Mesothelial cell of epicardium (in vitro differentiated cells): ENCODE data around the gene SLC12A2. TPM values are rescaled to one million over a fixed set of nuclear protein-coding genes. Genes with fewer than 3 reads are reported as not detected.

Source experiments
- DNase-seq, 2 experiments: peaks; one replicate each; pipeline ENCODE4 v3.0.0; 2021; ENCODE audit warnings: low spot score in 2 of 2; ENCODE audit not compliant: unreplicated experiment in 2 of 2
- H3K27ac Mint-ChIP-seq: 2 replicates; pipeline ENCODE4 v1.8.0; 2021; ENCODE audit warnings: mixed read lengths
- H3K27me3 Mint-ChIP-seq: 2 replicates; pipeline ENCODE4 v1.8.0; 2021; ENCODE audit warnings: low read depth, mixed read lengths
- H3K36me3 Mint-ChIP-seq: 2 replicates; pipeline ENCODE4 v1.8.0; 2021; ENCODE audit warnings: mixed read lengths
- H3K4me1 Mint-ChIP-seq: 2 replicates; pipeline ENCODE4 v1.8.0; 2021; ENCODE audit warnings: mixed read lengths
- H3K4me3 Mint-ChIP-seq: 2 replicates; pipeline ENCODE4 v1.8.0; 2021; ENCODE audit warnings: mild to moderate bottlenecking, moderate library complexity, mixed read lengths
- H3K9me3 Mint-ChIP-seq: 2 replicates; pipeline ENCODE4 v1.8.0; 2021; ENCODE audit warnings: mixed read lengths
- CTCF ChIP-seq: fragments of 200-600 bp; sonication (generic); IDR thresholded peaks from one replicate; pipeline ENCODE4 v1.5.0; 2021; ENCODE audit warnings: antibody characterized with exemption; ENCODE audit not compliant: unreplicated experiment
- total RNA-seq: library from RNA; stranded (reverse); gene quantifications from 3 replicates; pipeline ENCODE4 v1.2.1, GENCODE V29; 2021

Gene SLC12A2
- total RNA-seq, 1 donor from 2014 or later = 27.0 TPM

- H3K4me3 Mint-ChIP-seq = no peak overlapping the region
- no peak for DNase-seq
- TF ChIP-seq CTCF = no peak
- H3K4me1 Mint-ChIP-seq = no peaks in the 10 kb centered on the region
- H3K36me3 Mint-ChIP-seq = no peaks in the 10 kb centered on the region
- H3K27me3 Mint-ChIP-seq = no peaks in the 10 kb centered on the region
- no peak overlapping the region for H3K27ac Mint-ChIP-seq
- peaks cover 9% of the 10 kb centered on the region for H3K9me3 Mint-ChIP-seq
Measured at GRCh38 chr5:128105203-128105602, 21.6 kb downstream of the SLC12A2 start.

DNA sequence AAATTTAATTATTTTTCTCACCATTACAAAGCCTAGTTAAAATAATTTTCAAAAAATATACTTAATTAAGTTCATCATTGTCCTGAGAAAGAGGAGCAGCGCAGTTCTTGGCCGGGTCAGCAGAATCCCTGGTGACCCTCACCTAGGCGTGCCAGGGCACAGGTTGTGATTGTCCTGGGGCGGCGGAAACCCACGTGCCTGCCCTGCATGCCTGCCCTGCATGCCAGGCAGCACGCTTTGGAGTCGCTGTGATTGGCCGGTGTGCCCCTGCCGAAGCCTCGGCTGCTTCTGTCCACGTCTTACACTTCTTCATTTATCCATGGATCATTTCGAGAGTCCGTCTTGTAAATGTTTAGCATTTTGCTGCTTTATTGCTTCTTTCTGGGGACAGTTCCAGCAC is 25.6 kb downstream of the SLC12A2 start:
- TF ChIP-seq CTCF = no peak
- no peak overlapping the region for H3K4me3 Mint-ChIP-seq
- no peak overlapping the region for H3K27ac Mint-ChIP-seq
- H3K4me1 Mint-ChIP-seq = no peaks in the 10 kb centered on the region
- H3K27me3 Mint-ChIP-seq = no peaks in the 10 kb centered on the region
- DNase-seq = no peak
- H3K36me3 Mint-ChIP-seq = peaks cover 3% of the 10 kb centered on the region
- peaks cover 9% of the 10 kb centered on the region for H3K9me3 Mint-ChIP-seq

DNA sequence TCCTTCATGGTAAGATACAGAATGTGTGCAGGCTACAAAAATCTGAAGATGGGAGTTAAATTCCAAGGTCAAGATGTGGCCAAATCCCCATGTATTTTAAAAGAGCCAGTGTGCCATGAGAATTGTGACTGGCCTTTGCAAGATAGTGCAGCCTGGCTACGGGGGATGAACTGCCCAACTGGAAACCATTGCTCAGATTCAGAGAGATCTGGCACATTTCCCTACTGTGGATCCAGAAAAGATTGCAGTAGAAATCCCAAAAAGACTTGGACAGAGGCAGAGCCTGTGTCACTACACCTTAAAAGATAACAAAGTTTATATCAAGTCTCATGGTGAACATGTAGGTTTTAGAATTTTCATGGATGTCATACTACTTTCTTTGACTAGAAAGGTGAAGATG is 26.2 kb downstream of the SLC12A2 start:
- Mint-ChIP-seq H3K9me3 (peaks cover 9% of the 10 kb centered on the region), H3K4me3 (no peak overlapping the region), H3K27ac (no peak overlapping the region), H3K36me3 (peaks cover 4% of the 10 kb centered on the region), H3K27me3 (no peaks in the 10 kb centered on the region), H3K4me1 (no peaks in the 10 kb centered on the region)
- TF ChIP-seq CTCF = no peak
- DNase-seq = no peak

DNA sequence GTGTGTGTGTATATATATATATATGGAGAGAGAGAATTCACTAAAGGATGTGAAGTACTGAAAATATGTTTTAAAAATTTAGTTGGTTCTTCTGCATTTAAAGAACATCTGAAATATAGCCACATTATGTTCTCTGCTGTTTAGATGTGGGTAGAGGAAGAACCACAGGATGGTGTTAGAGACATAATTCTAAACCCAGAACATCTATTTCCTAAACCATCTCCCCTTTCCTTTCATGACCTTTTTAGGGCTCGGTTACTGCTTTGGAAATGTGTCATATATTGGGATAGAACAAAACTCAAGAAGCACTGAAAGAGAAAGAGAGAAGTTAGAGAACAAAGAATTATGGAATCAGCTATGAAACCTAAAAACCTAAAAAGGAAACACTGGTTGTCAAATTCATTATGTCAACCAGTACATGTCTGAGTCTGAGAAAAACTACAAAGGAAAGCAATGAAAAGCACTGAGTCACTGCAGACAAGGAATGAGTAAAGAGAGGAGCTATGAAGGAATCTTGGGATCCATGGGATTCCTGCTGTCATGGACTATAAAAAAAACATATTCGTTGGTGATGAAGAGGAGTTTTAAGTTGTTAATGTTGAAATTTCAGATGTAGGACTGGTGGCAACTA is 28.4 kb downstream of the SLC12A2 start:
- peaks cover 21% of the 10 kb centered on the region for H3K36me3 Mint-ChIP-seq
- TF ChIP-seq CTCF = no peak
- peaks cover 9% of the 10 kb centered on the region for H3K9me3 Mint-ChIP-seq
- no peaks in the 10 kb centered on the region for H3K27me3 Mint-ChIP-seq
- no peak for DNase-seq
- no peak overlapping the region for H3K4me3 Mint-ChIP-seq
- H3K4me1 Mint-ChIP-seq = no peaks in the 10 kb centered on the region
- no peak overlapping the region for H3K27ac Mint-ChIP-seq

DNA sequence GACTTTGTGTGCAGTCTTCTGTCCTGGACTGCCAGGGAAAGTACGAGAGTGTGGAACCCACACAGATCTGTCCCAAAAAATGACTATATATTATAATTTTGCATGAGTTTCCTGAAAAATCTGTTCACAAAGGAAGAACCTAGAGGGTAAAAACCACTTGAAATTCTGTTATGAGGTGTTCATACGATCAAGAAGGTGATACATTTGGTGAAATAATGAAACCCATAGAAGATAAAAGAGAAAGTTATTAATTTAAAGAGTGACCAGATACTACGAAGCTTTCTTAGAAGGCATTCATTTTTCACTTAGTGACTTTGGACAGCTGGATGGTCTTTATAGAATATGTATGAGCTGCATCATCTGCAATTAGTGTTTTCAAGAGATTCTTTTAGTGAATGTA is 32.9 kb downstream of the SLC12A2 start:
- no peak for DNase-seq
- peaks cover 10% of the 10 kb centered on the region for H3K9me3 Mint-ChIP-seq
- no peaks in the 10 kb centered on the region for H3K27me3 Mint-ChIP-seq
- TF ChIP-seq CTCF = no peak
- no peak overlapping the region for H3K4me3 Mint-ChIP-seq
- peaks cover 45% of the 10 kb centered on the region for H3K36me3 Mint-ChIP-seq
- no peak overlapping the region for H3K27ac Mint-ChIP-seq
- no peaks in the 10 kb centered on the region for H3K4me1 Mint-ChIP-seq

DNA sequence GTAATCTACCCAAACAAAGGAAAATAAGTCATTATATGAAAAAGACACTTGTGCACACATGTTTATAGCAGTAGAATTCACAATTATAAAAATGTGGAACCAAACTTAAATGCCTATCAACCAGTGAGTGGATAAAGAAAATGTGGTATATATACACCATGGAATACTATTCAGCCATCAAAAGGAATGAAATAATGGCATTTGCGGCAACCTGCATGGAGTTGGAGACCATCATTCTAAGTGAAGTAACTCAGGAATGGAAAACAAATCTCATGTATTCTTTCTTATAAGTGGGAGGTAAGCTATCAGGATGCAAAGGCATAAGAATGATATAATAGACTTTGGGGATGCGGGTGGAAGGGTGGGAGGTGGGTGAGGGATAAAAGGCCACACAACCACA is 34.6 kb downstream of the SLC12A2 start:
- DNase-seq = no peak
- TF ChIP-seq CTCF = no peak
- Mint-ChIP-seq H3K27me3 (no peaks in the 10 kb centered on the region), H3K9me3 (peaks cover 10% of the 10 kb centered on the region), H3K4me3 (no peak overlapping the region), H3K4me1 (peaks cover 3% of the 10 kb centered on the region), H3K36me3 (peaks cover 45% of the 10 kb centered on the region), H3K27ac (no peak overlapping the region)
